GM12878 (cell line): ENCODE measurements around the gene CRTC3. TPM values are rescaled to one million over a fixed set of nuclear protein-coding genes. Genes with fewer than 3 reads are reported as not detected.

Experiments used
- ATAC-seq: fragments of 200-7000 bp; cut with Tn5 transposase; 3 replicates; pipeline ENCODE4 v1.9.1; 2020; ENCODE audit warnings: mild to moderate bottlenecking, moderate library complexity
- BruUV-seq: library from RNA; stranded (reverse); fragments of 400-500 nt; replicated peaks from 2 replicates; lab custom pipeline; 2021; lab: Mats Ljungman, UMichigan
- CTCF ChIA-PET: fragments of 300-600 bp; sonication (Branson Sonifier 250); formaldehyde crosslinking; extraction: SDS; loops from one replicate; lab custom pipeline; 2021; ENCODE audit warnings: inconsistent platforms; lab: Yijun Ruan, JAX
- POLR2A ChIA-PET: fragments of 350-600 bp; formaldehyde crosslinking; extraction: SDS; loops from one replicate; lab custom pipeline; 2021; ENCODE audit warnings: inconsistent platforms; lab: Charles Lee
- RAD21 ChIA-PET: fragments of 300-600 bp; sonication (Branson Sonifier 250); formaldehyde crosslinking; loops from one replicate; lab custom pipeline; 2023; ENCODE audit warnings: antibody characterized with exemption; ENCODE audit not compliant: unreplicated experiment; lab: Charles Lee
- SMC1A ChIA-PET: fragments of 300-600 bp; sonication (Branson Sonifier 250); formaldehyde crosslinking; loops from one replicate; lab custom pipeline; 2023; ENCODE audit not compliant: unreplicated experiment, uncharacterized antibody; lab: Charles Lee
- DNase-seq: peaks from one replicate; pipeline ENCODE4 v3.0.0-alpha.2; 2011; ENCODE audit warnings: low read depth, low spot score
- FAIRE-seq: peaks from 3 replicates; lab custom pipeline; 2011; peaks lifted over from hg19 to GRCh38; lab: Jason Lieb, UNC
- H2AFZ ChIP-seq: 2 replicates; pipeline ENCODE4 v1.6.0; 2011; ENCODE audit warnings: low read depth, low read length, control low read depth; ENCODE audit not compliant: control insufficient read depth
- H3K27ac ChIP-seq: 2 replicates; pipeline ENCODE4 v1.5.1; 2011; ENCODE audit warnings: control low read depth; ENCODE audit not compliant: control insufficient read depth, insufficient read depth
- H3K27me3 ChIP-seq, 2 experiments: replicated peaks in 1 of 2; 2 replicates each; pipeline versions ENCODE4 v1.6.0 to v1.6.1; 2011; ENCODE audit warnings: low read length in 1 of 2; ENCODE audit not compliant: control insufficient read depth in 2 of 2, insufficient read depth in 2 of 2
- H3K36me3 ChIP-seq, 2 experiments: 2 replicates each; pipeline ENCODE4 v1.5.1; 2011; ENCODE audit warnings: low read length in 1 of 2; ENCODE audit not compliant: control insufficient read depth in 2 of 2, insufficient read depth in 2 of 2
- H3K4me1 ChIP-seq: 2 replicates; pipeline ENCODE4 v1.6.1; 2011; ENCODE audit warnings: mild to moderate bottlenecking, low read length, moderate library complexity, mixed read lengths; ENCODE audit not compliant: control insufficient read depth, insufficient read depth
- H3K4me2 ChIP-seq: 2 replicates; pipeline ENCODE4 v1.6.0; 2011; ENCODE audit warnings: control low read depth; ENCODE audit not compliant: control insufficient read depth, insufficient read depth
- H3K4me3 ChIP-seq: fragments of 200-600 bp; sonication (generic); 2 replicates; pipeline ENCODE4 v1.5.1; 2016
- H3K79me2 ChIP-seq: 2 replicates; pipeline ENCODE4 v1.6.0; 2011; ENCODE audit warnings: low read length; ENCODE audit not compliant: control insufficient read depth, insufficient read depth
- H3K9ac ChIP-seq: 2 replicates; pipeline ENCODE4 v1.8.0; 2011; ENCODE audit warnings: low read length, control low read depth, mixed read lengths; ENCODE audit not compliant: control insufficient read depth, insufficient read depth
- H3K9me3 ChIP-seq: replicated peaks from 3 replicates; pipeline ENCODE4 v1.5.1; 2011; ENCODE audit warnings: mild to moderate bottlenecking, low read length; ENCODE audit not compliant: control insufficient read depth, insufficient read depth
- H4K20me1 ChIP-seq: 2 replicates; pipeline ENCODE4 v1.6.0; 2011; ENCODE audit not compliant: control insufficient read depth, insufficient read depth
- ATF7 ChIP-seq: fragments of 450-650 bp; IDR thresholded peaks from 2 replicates; pipeline ENCODE4 v1.6.1; 2016; ENCODE audit warnings: low read depth, mild to moderate bottlenecking
- CREB1 ChIP-seq: IDR thresholded peaks from 2 replicates; pipeline ENCODE4 v1.6.1; 2012; ENCODE audit warnings: low read depth, mild to moderate bottlenecking, inconsistent platforms
- CREM ChIP-seq: IDR thresholded peaks from 2 replicates; pipeline ENCODE4 v1.6.1; 2014; ENCODE audit warnings: antibody characterized with exemption, low read depth
- HCFC1 ChIP-seq: fragments of 150-350 bp; IDR thresholded peaks from 2 replicates; pipeline ENCODE4 v1.6.1; 2014; ENCODE audit warnings: low read length
- IKZF1 ChIP-seq: fragments of 450-650 bp; conservative IDR thresholded peaks from 2 replicates; pipeline ENCODE4 v1.6.1; 2017; ENCODE audit warnings: antibody characterized with exemption, mild to moderate bottlenecking
- POU2F2 ChIP-seq: IDR thresholded peaks from 3 replicates; pipeline ENCODE4 v1.6.1; 2011; ENCODE audit warnings: low read depth, mild to moderate bottlenecking, low read length, borderline replicate concordance
- RAD51 ChIP-seq: fragments of 450-650 bp; IDR thresholded peaks from 2 replicates; pipeline ENCODE4 v1.6.1; 2016; ENCODE audit warnings: moderate library complexity, mild to moderate bottlenecking, inconsistent platforms
- RUNX3 ChIP-seq: IDR thresholded peaks from 2 replicates; pipeline ENCODE4 v1.6.1; 2012; ENCODE audit warnings: low read length, inconsistent platforms
- USF1 ChIP-seq: IDR thresholded peaks from 2 replicates; pipeline ENCODE4 v1.6.1; 2011; ENCODE audit warnings: borderline replicate concordance, low read depth, mild to moderate bottlenecking, moderate library complexity, mixed read lengths, low read length; ENCODE audit not compliant: insufficient read depth; ENCODE audit errors: extremely low read length
- WGBS: methylation state at CpG from one replicate; pipeline ENCODE4 v1.1.6; 2016; ENCODE audit warnings: low lambda C conversion rate; ENCODE audit not compliant: insufficient replicate concordance, insufficient coverage; ENCODE audit errors: missing lambda C conversion rate; 5-methylcytosine and 5-hydroxymethylcytosine counted together
- in situ Hi-C: fragments of 300-500 bp; cut with MboI; formaldehyde crosslinking; loops from 9 replicates; pipeline ENCODE4 v1.14.3; 2018; ENCODE audit warnings: mixed read lengths
- intact Hi-C: fragments of 100-400 bp; cut with micrococcal nuclease; formaldehyde crosslinking; loops from one replicate; pipeline ENCODE4 v1.14.2; 2022; ENCODE audit not compliant: unreplicated experiment
- polyA plus RNA-seq, 11 experiments: library from polyadenylated mRNA; depleted of rRNA in 4 of 11; unstranded in 6 of 11; stranded (reverse) in 5 of 11; fragments of >200 nt; fragmentation: Nextera tagmentation in 4 of 11; fragmentation: Illumina TruSeq in 1 of 11; extraction: Ambion mirVana in 4 of 11; extraction: Trizol in 1 of 11; gene quantifications; 1 replicate in 1 of 11; 2 replicates in 10 of 11; pipeline versions ENCODE4 v1.2.1 to v1.2.3, GENCODE V29; 2011 to 2016; ENCODE audit warnings: inconsistent platforms in 2 of 11, missing spikeins in 2 of 11, low read depth in 1 of 11
- total RNA-seq, 4 experiments: library from RNA; depleted of rRNA in 3 of 4; stranded (reverse); fragments of >200 nt in 3 of 4; fragmentation: Illumina TruSeq in 1 of 4; extraction: Trizol in 1 of 4; gene quantifications; 2 replicates each; pipeline versions ENCODE4 v1.2.1 to v1.2.3, GENCODE V29; 2013 to 2021
- TF ChIP-seq, protein P1 (sequence below): fragments of 450-650 bp; IDR thresholded peaks from 2 replicates; pipeline ENCODE4 v1.6.1; 2017; ENCODE audit warnings: mild to moderate bottlenecking, low read depth, inconsistent platforms; ENCODE audit not compliant: poor library complexity, severe bottlenecking

Gene CRTC3
- total and polyA plus RNA-seq, 10 of the 15 experiments (the other 5 are each of a cell fraction or from before 2014, with no cell fraction given): 3.5 to 36.9 (median 18.9) TPM

- DNase-seq (no peak), FAIRE-seq (no peak), ATAC-seq (peak; percentile 35)
- SMC1A ChIA-PET: interaction anchor here (2.3 to 3.3 kb wide), 2 partner anchors 12 to 25 kb away, joined by 6 to 14 read pairs; no protein-coding TSS in a partner anchor
- Histone ChIP-seq H3K36me3 (no peaks in the 10 kb centered on the region; a peak in 1 of 4 replicates), H4K20me1 (no peaks in the 10 kb centered on the region), H3K4me1 (peaks cover 18% of the 10 kb centered on the region), H3K27ac (no peak overlapping the region), H3K4me3 (no peak overlapping the region), H3K27me3 (no peaks in the 10 kb centered on the region), H3K79me2 (peaks cover 2% of the 10 kb centered on the region), H2AFZ (no peak overlapping the region), H3K4me2 (no peak overlapping the region), H3K9ac (no peak overlapping the region), H3K9me3 (no peaks in the 10 kb centered on the region)
- 53% methylated on average over 5 of the region's 5 CpGs for WGBS
- TF ChIP-seq RUNX3 (peak; percentile 23; the same call in 1 of the 2 replicates), IKZF1 (0 out of 2 replicates have a peak, but pooled peaks have one; percentile 14), POU2F2 (no peak), USF1 (peak; percentile 65), CREB1 (0 out of 2 replicates have a peak, but pooled peaks have one; percentile 15), ATF7 (0 out of 2 replicates have a peak, but pooled peaks have one; percentile 27), RAD51 (peak; percentile 73), CREM (0 out of 2 replicates have a peak, but pooled peaks have one; percentile 42), HCFC1 (no peak)
- TF ChIP-seq, protein P1, sequence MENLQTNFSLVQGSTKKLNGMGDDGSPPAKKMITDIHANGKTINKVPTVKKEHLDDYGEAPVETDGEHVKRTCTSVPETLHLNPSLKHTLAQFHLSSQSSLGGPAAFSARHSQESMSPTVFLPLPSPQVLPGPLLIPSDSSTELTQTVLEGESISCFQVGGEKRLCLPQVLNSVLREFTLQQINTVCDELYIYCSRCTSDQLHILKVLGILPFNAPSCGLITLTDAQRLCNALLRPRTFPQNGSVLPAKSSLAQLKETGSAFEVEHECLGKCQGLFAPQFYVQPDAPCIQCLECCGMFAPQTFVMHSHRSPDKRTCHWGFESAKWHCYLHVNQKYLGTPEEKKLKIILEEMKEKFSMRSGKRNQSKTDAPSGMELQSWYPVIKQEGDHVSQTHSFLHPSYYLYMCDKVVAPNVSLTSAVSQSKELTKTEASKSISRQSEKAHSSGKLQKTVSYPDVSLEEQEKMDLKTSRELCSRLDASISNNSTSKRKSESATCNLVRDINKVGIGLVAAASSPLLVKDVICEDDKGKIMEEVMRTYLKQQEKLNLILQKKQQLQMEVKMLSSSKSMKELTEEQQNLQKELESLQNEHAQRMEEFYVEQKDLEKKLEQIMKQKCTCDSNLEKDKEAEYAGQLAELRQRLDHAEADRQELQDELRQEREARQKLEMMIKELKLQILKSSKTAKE: no peak
- POLR2A ChIA-PET: no interaction called here
- intact Hi-C loops (no loop called here), in situ Hi-C loops (no loop called here)
- CTCF ChIA-PET: interaction anchor here (1.3 to 3.1 kb wide), 2 partner anchors 16 to 32 kb away, joined by 3 to 11 read pairs; no protein-coding TSS in a partner anchor
- no TSS peak for BruUV-seq
- RAD21 ChIA-PET: interaction anchor here (0.9 kb wide), 1 partner anchor 24 kb away, joined by 4 read pairs; no protein-coding TSS in a partner anchor
Observed at GRCh38 chr15:90588427-90588826, 58.7 kb downstream of the CRTC3 start.
